Measurements from ENCODE around the gene RERGL. TPM values are rescaled to one million over a fixed set of nuclear protein-coding genes. Genes with fewer than 3 reads are reported as not detected.

The RERGL gene
- total and polyA plus RNA-seq, 4 donors = 0.19 to 1.2 (median 0.82) TPM

DNA sequence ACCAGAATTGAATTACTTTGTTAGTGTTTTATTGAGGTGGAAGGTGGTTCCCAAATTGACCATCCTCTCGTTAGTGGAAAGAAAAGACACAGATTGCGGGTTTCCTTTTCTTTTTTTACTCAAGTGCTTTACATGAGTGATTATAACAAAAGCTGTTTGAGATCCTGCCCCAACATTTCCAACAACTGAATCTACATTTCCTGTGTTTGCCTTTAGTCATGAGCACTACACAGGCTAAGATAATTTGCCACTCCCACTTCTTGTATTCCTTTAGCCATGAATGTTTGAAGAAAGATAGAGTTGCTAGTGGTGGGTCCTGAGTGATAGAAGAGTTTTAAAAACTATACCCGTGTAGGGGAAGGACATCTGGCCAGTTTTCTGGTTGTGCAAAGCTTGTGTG is 16.0 kb downstream of the RERGL start:
- Histone ChIP-seq H3K9me3 (ENCODE audit: control insufficient read depth in 4 of 4, low read length in 3 of 4) (no peaks in the 10 kb centered on the region), H3K27me3 (ENCODE audit: control insufficient read depth in 4 of 4, insufficient read depth in 4 of 4, low read length in 3 of 4) (no peaks in the 10 kb centered on the region), H3K36me3 (ENCODE audit: control insufficient read depth in 4 of 4, insufficient read depth in 3 of 4, low read depth in 1 of 4, low read length in 3 of 4) (no peaks in the 10 kb centered on the region), H3K4me1 (ENCODE audit: control insufficient read depth in 4 of 4, insufficient read depth in 4 of 4, low read length in 3 of 4) (no peaks in the 10 kb centered on the region), H3K27ac (ENCODE audit: low read depth in 1 of 2, low read length in 2 of 2) (no peak overlapping the region), H3K9ac (ENCODE audit: low read depth in 1 of 2, low read length in 2 of 2) (no peak overlapping the region), H3K4me3 (ENCODE audit: low read depth in 1 of 3, low read length in 3 of 3) (no peak overlapping the region)
- WGBS = 46% methylated on average over 3 of the region's 3 CpGs
- no peak for DNase-seq (ENCODE audit: low spot score)
- no peak for TF ChIP-seq YY1 (IDR thresholded peaks at IDR 0.05)
- TF ChIP-seq MAX (IDR thresholded peaks at IDR 0.05) = no peak
- no peak for TF ChIP-seq CTCF (IDR thresholded peaks at IDR 0.05; ENCODE audit: low read depth, low read length, missing input control)
- TF ChIP-seq ATF3 (IDR thresholded peaks at IDR 0.05) = no peak
- TF ChIP-seq GABPA (IDR thresholded peaks at IDR 0.05 in 1 of 2, conservative IDR thresholded peaks at IDR 0.05 in 1 of 2) = no peak

GRCh38 chr12:18072723-18073122 is 17.3 kb downstream of the RERGL start:
- Histone ChIP-seq H3K27me3 (ENCODE audit: control insufficient read depth in 4 of 4, insufficient read depth in 4 of 4, low read length in 3 of 4) (no peaks in the 10 kb centered on the region), H3K4me1 (ENCODE audit: control insufficient read depth in 4 of 4, insufficient read depth in 4 of 4, low read length in 3 of 4) (no peaks in the 10 kb centered on the region), H3K9me3 (ENCODE audit: control insufficient read depth in 4 of 4, low read length in 3 of 4) (no peaks in the 10 kb centered on the region), H3K36me3 (ENCODE audit: control insufficient read depth in 4 of 4, insufficient read depth in 3 of 4, low read depth in 1 of 4, low read length in 3 of 4) (no peaks in the 10 kb centered on the region), H3K9ac (ENCODE audit: low read depth in 1 of 2, low read length in 2 of 2) (no peak overlapping the region), H3K27ac (ENCODE audit: low read depth in 1 of 2, low read length in 2 of 2) (no peak overlapping the region), H3K4me3 (ENCODE audit: low read depth in 1 of 3, low read length in 3 of 3) (no peak overlapping the region)
- no peak for DNase-seq (ENCODE audit: low spot score)
- WGBS = 83% methylated on average over 14 of the region's 14 CpGs
- TF ChIP-seq FOXA2 (IDR thresholded peaks at IDR 0.05) (no peak), HNF4A (conservative IDR thresholded peaks at IDR 0.05) (no peak), JUND (IDR thresholded peaks at IDR 0.05) (no peak), RAD21 (IDR thresholded peaks at IDR 0.05) (no peak), GABPA (IDR thresholded peaks at IDR 0.05 in 1 of 2, conservative IDR thresholded peaks at IDR 0.05 in 1 of 2) (no peak), SP1 (IDR thresholded peaks at IDR 0.05) (no peak), ATF3 (IDR thresholded peaks at IDR 0.05) (no peak), CTCF (IDR thresholded peaks at IDR 0.05; ENCODE audit: low read depth, low read length, missing input control) (no peak), FOXA1 (IDR thresholded peaks at IDR 0.05) (no peak), ZBTB33 (IDR thresholded peaks at IDR 0.05) (no peak), NR2F2 (IDR thresholded peaks at IDR 0.05) (no peak), MAX (IDR thresholded peaks at IDR 0.05) (no peak), YY1 (IDR thresholded peaks at IDR 0.05) (no peak), RXRA (IDR thresholded peaks at IDR 0.05) (no peak), TAF1 (conservative IDR thresholded peaks at IDR 0.05) (no peak), EGR1 (IDR thresholded peaks at IDR 0.05; ENCODE audit: low read depth in 2 of 2) (no peak)
- TF ChIP-seq, protein P1, sequence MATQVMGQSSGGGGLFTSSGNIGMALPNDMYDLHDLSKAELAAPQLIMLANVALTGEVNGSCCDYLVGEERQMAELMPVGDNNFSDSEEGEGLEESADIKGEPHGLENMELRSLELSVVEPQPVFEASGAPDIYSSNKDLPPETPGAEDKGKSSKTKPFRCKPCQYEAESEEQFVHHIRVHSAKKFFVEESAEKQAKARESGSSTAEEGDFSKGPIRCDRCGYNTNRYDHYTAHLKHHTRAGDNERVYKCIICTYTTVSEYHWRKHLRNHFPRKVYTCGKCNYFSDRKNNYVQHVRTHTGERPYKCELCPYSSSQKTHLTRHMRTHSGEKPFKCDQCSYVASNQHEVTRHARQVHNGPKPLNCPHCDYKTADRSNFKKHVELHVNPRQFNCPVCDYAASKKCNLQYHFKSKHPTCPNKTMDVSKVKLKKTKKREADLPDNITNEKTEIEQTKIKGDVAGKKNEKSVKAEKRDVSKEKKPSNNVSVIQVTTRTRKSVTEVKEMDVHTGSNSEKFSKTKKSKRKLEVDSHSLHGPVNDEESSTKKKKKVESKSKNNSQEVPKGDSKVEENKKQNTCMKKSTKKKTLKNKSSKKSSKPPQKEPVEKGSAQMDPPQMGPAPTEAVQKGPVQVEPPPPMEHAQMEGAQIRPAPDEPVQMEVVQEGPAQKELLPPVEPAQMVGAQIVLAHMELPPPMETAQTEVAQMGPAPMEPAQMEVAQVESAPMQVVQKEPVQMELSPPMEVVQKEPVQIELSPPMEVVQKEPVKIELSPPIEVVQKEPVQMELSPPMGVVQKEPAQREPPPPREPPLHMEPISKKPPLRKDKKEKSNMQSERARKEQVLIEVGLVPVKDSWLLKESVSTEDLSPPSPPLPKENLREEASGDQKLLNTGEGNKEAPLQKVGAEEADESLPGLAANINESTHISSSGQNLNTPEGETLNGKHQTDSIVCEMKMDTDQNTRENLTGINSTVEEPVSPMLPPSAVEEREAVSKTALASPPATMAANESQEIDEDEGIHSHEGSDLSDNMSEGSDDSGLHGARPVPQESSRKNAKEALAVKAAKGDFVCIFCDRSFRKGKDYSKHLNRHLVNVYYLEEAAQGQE (IDR thresholded peaks at IDR 0.05) = no peak
